Measurements from ENCODE around the gene CALHM5.

The CALHM5 gene

GRCh38 chr6:116562019-116562403 is 50.6 kb downstream of the CALHM5 start:
- Histone ChIP-seq H3K9me2 (replicated peaks; ENCODE audit: low read depth, low read length) (no peaks in the 10 kb centered on the region), H3K9ac (ENCODE audit: low read depth, low read length, poor library complexity, severe bottlenecking) (no peak overlapping the region), H2AFZ (ENCODE audit: low read length) (no peak overlapping the region), H3K4me2 (ENCODE audit: low read depth, low read length, poor library complexity, severe bottlenecking) (no peak overlapping the region), H3K4me1 (ENCODE audit: insufficient read depth, low read length, poor library complexity, severe bottlenecking) (no peaks in the 10 kb centered on the region), H3K36me3 (ENCODE audit: insufficient read depth, low read length) (no peaks in the 10 kb centered on the region), H3K79me2 (ENCODE audit: insufficient read depth, low read length) (no peaks in the 10 kb centered on the region), H3K4me3 (ENCODE audit: low read length, poor library complexity, severe bottlenecking) (no peak overlapping the region), H3K9me3 (ENCODE audit: insufficient read depth, low read depth, low read length) (no peaks in the 10 kb centered on the region), H3K27me3 (ENCODE audit: insufficient read depth, low read length, poor library complexity, severe bottlenecking) (no peaks in the 10 kb centered on the region), H4K20me1 (ENCODE audit: insufficient read depth, low read length, poor library complexity, severe bottlenecking) (no peaks in the 10 kb centered on the region), H3F3A (ENCODE audit: low read depth) (no peaks in the 10 kb centered on the region)
- TF ChIP-seq EZH2phosphoT487 (IDR thresholded peaks at IDR 0.05; ENCODE audit: borderline replicate concordance) (no peak), CTCF (conservative IDR thresholded peaks at IDR 0.05; ENCODE audit: low read length) (no peak)

DNA sequence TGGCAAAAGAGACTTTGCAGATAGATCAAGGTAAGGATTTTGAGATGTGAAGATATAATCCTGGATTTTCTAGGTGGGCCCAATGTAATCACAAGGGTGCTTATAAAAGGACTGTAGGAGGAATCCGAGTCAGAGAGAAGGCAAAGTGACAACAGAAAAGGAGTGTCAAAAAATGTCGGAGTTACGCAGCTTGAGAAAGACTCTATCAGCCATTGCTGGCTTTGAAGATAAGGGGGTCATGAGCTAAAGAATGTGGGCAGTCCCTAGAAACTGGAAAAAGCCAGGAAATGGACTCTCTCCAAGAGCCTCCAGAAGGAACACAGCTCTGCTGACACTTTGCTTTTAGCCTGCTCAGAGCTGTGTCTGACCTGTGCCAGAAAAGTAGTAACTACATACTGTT is 51.2 kb downstream of the CALHM5 start:
- TF ChIP-seq CTCF (conservative IDR thresholded peaks at IDR 0.05; ENCODE audit: low read length) (no peak), EZH2phosphoT487 (IDR thresholded peaks at IDR 0.05; ENCODE audit: borderline replicate concordance) (no peak)
- H4K20me1 ChIP-seq (ENCODE audit: insufficient read depth, low read length, poor library complexity, severe bottlenecking), result no peaks in the 10 kb centered on the region
- no peaks in the 10 kb centered on the region for H3K79me2 ChIP-seq (ENCODE audit: insufficient read depth, low read length)
- no peaks in the 10 kb centered on the region for H3K4me1 ChIP-seq (ENCODE audit: insufficient read depth, low read length, poor library complexity, severe bottlenecking)
- no peak overlapping the region for H3K4me3 ChIP-seq (ENCODE audit: low read length, poor library complexity, severe bottlenecking)
- no peaks in the 10 kb centered on the region for H3F3A ChIP-seq (ENCODE audit: low read depth)
- no peaks in the 10 kb centered on the region for H3K27me3 ChIP-seq (ENCODE audit: insufficient read depth, low read length, poor library complexity, severe bottlenecking)
- H3K4me2 ChIP-seq (ENCODE audit: low read depth, low read length, poor library complexity, severe bottlenecking), result no peak overlapping the region
- no peak overlapping the region for H3K9ac ChIP-seq (ENCODE audit: low read depth, low read length, poor library complexity, severe bottlenecking)
- no peak overlapping the region for H2AFZ ChIP-seq (ENCODE audit: low read length)
- H3K9me2 ChIP-seq (replicated peaks; ENCODE audit: low read depth, low read length), result no peaks in the 10 kb centered on the region
- H3K9me3 ChIP-seq (ENCODE audit: insufficient read depth, low read depth, low read length), result no peaks in the 10 kb centered on the region
- H3K36me3 ChIP-seq (ENCODE audit: insufficient read depth, low read length), result no peaks in the 10 kb centered on the region

GRCh38 chr6:116563830-116564229 is 52.4 kb downstream of the CALHM5 start:
- Histone ChIP-seq H3K4me3 (ENCODE audit: low read length, poor library complexity, severe bottlenecking) (no peak overlapping the region), H3F3A (ENCODE audit: low read depth) (no peaks in the 10 kb centered on the region), H3K36me3 (ENCODE audit: insufficient read depth, low read length) (no peaks in the 10 kb centered on the region), H4K20me1 (ENCODE audit: insufficient read depth, low read length, poor library complexity, severe bottlenecking) (no peaks in the 10 kb centered on the region), H3K27me3 (ENCODE audit: insufficient read depth, low read length, poor library complexity, severe bottlenecking) (no peaks in the 10 kb centered on the region), H3K4me1 (ENCODE audit: insufficient read depth, low read length, poor library complexity, severe bottlenecking) (no peaks in the 10 kb centered on the region), H2AFZ (ENCODE audit: low read length) (no peak overlapping the region), H3K9me2 (replicated peaks; ENCODE audit: low read depth, low read length) (no peaks in the 10 kb centered on the region), H3K9ac (ENCODE audit: low read depth, low read length, poor library complexity, severe bottlenecking) (no peak overlapping the region), H3K9me3 (ENCODE audit: insufficient read depth, low read depth, low read length) (no peaks in the 10 kb centered on the region), H3K79me2 (ENCODE audit: insufficient read depth, low read length) (no peaks in the 10 kb centered on the region), H3K4me2 (ENCODE audit: low read depth, low read length, poor library complexity, severe bottlenecking) (no peak overlapping the region)
- TF ChIP-seq EZH2phosphoT487 (IDR thresholded peaks at IDR 0.05; ENCODE audit: borderline replicate concordance) (no peak), CTCF (conservative IDR thresholded peaks at IDR 0.05; ENCODE audit: low read length) (no peak)
